AG09309 (cell line): ENCODE results near the gene TRABD.

Experiments used
- DNase-seq: peaks from one replicate; pipeline ENCODE4 v3.0.0-alpha.2; 2010; ENCODE audit warnings: low read depth
- H3K4me3 ChIP-seq: 2 replicates; pipeline ENCODE4 v1.5.1; 2011; ENCODE audit warnings: mild to moderate bottlenecking, low read depth, low read length, moderate library complexity; ENCODE audit not compliant: control insufficient read depth
- TF ChIP-seq, protein P1 (sequence below): IDR thresholded peaks from 2 replicates; pipeline ENCODE4 v1.5.1; 2011; ENCODE audit warnings: mild to moderate bottlenecking, low read depth, low read length, inconsistent platforms; ENCODE audit not compliant: insufficient read depth, control insufficient read depth; ENCODE audit errors: missing control alignments

The TRABD gene

DNA sequence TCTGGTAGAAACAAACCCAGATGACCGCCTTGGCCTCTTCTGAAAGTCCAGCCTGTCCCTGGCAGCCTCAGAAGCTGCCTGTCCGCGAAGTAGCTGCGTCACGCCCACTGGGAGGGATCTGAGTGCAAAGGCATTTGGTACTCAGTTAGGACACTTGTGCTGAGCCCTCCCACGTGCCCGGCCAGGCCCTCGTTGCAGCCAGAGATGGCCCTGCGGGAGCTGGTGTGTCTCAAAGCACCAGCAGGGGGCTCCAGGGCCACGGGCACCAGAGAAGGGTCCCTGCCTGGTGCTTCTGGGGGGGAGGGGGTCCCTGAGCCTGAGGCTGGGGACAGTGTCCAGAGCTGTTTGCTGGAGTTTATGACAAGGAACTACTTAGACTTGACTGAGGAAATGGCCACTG lies 20.9 kb downstream of the TRABD start:
- no peak for DNase-seq
- no peak overlapping the region for H3K4me3 ChIP-seq
- TF ChIP-seq, protein P1, sequence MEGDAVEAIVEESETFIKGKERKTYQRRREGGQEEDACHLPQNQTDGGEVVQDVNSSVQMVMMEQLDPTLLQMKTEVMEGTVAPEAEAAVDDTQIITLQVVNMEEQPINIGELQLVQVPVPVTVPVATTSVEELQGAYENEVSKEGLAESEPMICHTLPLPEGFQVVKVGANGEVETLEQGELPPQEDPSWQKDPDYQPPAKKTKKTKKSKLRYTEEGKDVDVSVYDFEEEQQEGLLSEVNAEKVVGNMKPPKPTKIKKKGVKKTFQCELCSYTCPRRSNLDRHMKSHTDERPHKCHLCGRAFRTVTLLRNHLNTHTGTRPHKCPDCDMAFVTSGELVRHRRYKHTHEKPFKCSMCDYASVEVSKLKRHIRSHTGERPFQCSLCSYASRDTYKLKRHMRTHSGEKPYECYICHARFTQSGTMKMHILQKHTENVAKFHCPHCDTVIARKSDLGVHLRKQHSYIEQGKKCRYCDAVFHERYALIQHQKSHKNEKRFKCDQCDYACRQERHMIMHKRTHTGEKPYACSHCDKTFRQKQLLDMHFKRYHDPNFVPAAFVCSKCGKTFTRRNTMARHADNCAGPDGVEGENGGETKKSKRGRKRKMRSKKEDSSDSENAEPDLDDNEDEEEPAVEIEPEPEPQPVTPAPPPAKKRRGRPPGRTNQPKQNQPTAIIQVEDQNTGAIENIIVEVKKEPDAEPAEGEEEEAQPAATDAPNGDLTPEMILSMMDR = peak; percentile 56

DNA sequence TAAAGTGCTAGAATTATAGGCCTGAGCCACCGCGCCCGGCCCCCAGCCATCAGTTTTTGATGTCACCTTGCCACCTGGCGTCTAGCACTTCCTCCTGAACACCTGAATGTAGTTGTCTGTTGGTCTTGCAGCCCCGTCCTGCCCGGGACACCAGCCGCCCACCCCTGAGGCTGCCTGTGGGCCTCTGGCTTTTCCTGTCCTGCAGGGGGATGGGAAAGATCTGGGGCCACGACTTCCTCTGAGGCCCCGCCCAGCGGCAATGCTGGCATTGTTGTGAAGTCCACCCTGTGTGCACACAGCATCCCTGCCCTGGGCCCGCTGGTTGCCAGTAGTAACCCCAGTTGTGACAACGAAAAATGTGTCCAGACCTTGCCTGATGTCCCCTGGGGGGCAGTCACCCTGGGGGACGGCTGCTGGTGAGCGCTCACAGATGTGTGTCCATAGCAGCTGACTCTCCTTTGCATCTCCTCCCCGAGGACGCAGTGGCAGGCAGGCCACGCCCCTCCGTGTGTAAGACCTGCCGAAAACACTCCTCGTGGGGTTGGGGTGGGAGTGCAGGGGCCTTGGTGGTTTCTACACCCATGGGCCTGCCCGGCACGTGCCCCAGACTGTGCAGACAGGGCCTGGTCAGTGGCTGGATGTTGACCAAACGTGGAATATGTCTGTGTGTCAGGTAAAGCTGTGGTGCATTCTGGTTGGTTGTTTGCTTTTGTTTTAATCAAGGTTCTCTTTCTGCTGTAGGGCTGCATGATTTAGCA lies 21.8 kb downstream of the TRABD start:
- no peak for DNase-seq
- TF ChIP-seq, protein P1 = no peak
- no peak overlapping the region for H3K4me3 ChIP-seq

DNA sequence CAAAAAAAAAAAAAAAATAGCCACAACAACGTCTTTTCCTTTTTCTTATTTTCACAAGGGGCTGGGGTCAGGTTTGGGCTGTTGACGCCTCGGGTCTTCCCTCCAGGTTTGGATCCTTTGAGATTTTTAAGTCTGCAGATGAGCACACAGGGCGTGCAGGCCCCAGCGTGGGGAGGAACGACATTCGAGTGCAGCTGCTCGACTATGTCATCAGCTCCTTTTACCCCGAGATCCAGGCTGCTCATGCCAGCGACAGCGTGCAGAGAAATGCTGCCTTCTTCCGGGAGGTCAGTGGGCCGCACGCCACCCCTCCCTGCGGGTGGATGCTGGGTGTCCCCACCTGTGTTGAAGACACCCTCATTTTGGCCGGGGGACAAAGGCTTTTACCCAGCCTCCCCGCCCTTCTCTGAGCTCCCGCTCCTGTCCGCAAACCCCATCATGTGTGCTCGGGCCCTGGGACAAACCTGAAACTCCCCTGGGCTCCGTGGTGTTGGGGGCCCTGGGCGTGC lies 22.8 kb downstream of the TRABD start:
- no peak for DNase-seq
- no peak overlapping the region for H3K4me3 ChIP-seq
- TF ChIP-seq, protein P1 = no peak

DNA sequence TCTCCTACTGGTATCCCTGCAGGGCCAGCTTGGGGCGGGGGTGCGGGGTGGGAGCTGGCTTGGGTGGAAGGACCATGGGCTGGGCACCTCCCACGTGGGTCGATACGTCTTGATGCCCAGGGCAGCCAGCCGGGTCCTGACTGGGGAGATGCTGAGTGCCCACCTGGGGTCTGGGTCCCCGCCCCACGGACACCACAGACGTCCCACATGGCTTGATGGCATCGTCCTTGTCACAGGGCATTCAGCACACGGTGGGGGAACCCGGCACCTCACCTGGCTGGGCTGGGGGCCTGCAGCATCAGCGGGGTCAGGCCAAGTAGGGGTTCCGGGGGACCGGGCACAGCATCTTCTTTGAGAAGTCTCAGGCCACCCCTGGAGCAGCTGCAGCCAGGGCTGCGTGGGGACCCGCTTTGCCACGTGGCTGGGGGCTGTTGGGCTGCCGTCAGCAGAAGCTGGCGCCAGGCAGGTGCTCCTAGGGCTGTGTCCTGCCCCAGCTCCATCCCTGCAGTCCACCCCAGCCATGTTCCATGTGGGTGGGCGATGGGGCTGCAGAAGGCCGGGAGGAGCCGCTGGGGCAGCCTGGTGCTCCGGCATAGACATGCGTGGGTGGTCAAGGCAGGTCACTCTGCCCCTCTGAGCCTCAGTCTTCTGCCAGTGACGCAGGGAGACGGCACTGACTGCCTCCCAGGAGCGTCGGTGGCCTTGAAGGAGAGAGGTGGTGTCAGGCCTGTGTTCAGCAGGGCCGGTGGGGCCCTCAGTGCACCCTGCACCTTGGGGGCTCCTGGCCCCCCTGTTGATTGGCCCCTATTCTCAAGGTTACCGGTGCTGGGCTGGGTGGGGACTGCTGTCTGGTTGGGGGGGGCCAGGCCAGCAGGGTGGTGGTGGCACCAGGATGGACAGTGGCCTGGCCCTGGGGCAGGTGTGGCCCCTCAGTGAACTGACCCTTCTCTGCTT lies 23.5 kb downstream of the TRABD start:
- TF ChIP-seq, protein P1 = no peak
- H3K4me3 ChIP-seq = no peak overlapping the region
- DNase-seq = no peak

DNA sequence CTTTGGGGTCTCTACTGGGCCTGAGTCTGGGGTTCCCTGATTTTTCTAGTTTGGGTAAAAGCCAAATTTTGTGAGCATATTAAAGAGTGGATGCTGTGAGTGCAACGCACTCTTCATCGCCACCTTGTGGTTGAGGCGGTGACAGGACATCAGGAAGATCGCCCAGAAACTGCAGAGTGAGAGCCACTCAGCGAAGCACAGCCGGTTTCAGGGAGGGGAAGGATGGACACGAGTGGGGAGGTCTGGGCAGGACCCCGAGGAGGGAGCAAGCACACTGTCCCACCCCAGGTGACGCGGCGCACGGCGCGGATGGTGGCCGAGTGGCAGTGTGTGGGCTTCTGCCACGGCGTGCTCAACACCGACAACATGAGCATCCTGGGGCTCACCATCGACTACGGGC lies 24.2 kb downstream of the TRABD start:
- no peak overlapping the region for H3K4me3 ChIP-seq
- no peak for DNase-seq
- TF ChIP-seq, protein P1 = peak; percentile 92

DNA sequence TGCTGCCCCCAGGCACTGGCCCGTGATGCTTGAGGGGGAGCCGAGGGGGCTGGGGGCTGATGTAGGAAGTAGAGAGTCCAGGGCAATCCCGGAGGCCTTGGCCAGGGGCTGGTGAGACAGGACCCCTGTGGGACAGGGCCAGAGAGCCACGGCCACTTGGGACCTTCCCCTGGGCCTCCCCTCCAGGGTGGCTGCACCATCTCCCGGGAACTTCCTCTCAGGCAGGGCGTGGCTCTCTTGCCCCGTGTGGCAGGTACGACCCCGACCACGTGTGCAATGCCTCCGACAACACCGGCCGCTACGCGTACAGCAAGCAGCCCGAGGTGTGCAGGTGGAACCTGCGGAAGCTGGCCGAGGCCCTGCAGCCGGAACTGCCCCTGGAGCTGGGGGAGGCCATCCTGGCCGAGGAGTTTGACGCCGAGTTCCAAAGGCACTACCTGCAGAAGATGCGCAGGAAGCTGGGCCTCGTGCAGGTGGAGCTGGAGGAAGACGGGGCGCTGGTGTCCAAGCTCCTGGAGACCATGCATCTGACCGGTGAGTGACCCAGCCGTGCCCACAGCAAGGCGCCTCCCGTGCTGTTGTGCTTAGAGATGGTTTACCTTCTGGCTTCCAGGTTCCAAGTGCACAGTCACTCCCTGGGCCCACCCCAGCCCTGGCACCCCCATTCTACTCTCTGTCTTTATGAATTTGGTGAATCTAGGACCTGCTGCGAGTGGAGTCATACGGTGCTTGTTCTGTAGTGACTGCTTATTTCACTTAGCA lies 24.8 kb downstream of the TRABD start:
- TF ChIP-seq, protein P1 = no peak
- no peak overlapping the region for H3K4me3 ChIP-seq
- no peak for DNase-seq
